ENCODE data around the gene SCGB1A1.

The SCGB1A1 gene

DNA sequence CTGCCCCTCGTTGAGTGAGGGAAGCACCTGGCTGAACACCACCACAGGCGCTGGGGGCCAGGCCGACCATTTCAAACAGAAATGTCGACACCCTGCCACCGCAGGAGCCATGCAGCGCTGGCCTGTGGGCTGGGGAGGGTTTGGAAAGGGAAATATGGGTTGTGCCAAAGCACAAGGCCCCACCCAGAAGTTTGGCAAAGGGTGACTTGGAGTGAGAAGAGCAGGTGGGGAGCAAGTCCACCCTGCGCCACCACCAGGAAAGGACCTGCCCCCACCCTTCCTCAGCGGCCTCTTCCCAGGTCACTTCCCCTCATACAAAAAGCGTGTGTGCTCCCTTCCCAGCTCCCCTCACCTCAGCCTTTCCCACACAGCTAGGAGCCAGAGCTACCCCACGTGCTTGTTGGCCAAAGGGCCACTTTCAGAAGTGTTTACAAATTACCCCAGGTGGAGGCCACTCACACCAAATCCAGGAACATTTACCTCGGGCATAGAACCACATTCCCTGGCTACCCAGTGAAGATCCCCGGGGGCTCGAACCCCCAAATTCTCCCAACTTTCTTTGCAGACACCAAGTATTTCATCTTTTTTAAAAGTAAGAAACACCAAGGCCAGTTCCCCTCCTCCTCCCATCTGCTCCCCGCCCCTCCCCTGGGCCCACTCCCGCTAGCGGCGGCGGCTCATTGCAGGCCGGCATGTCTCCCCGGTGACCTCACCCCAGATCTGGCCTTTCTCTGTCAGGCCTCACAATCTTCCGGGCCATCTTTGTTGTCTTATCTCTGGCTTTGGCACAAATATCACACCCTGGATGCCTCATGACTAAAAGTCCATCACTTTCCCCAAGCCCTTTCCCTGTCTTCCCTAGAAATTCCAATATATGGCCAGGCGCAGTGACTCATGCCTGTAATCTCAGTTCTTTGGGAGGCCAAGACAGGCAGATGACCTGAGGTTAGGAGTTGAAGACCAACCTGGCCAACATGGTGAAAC, 20.5 kb upstream of the SCGB1A1 start:
- no peak for DNase-seq (ENCODE audit: low spot score)

DNA sequence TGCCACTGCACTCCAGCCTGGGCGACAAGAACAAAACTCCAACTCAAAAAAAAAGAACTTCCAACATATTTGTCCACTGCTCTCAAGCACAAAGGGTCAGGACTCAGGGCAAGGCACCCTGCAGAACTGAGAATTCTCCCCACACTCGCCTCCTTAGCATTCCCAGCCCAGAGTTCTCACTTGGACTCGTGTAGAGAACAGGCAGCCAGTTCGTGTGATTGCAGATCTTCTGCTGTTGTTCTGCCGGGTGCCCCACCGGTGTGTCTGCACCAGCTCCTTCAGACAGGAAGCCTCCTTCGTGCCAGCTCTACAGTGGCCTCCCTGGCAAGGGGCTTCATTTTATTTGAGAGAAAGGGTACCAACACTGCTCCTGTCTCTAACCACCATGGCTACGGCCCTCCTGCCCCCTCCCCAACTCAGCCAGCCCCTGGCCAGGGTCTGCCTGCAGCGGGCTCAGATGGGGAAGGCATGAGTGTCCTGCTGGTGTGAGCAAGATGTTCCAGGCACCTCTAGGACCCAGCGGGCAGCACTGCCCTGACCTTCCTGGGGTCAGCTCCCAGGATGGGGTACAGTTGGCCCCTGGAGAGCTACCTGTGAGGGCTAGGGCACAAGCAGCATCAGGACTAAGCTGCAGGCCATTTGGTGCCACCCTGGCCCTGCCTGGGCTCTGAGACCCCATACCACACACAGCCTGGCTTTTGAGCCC, 19.5 kb upstream of the SCGB1A1 start:
- DNase-seq (ENCODE audit: low spot score) = no peak

DNA sequence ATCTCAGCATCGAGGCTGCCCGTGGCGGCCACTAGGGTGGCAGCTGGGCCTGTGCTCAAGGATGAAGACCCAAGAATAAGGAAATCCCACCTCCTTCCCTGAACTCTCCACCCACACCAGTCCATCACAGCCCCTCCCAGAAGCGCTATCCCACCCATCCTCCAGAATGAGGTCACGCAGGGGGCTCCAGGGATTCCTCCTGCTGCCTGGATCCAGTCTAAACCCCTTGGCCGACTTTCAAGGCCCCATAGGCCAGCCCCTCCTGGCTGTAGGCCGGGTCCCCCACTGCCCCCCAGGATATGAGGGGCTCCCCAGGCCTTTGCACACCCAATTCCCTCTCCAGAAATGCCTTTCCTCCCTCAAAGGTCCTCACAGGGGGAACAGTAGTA, 19.0 kb upstream of the SCGB1A1 start:
- DNase-seq (ENCODE audit: low spot score) = no peak

DNA sequence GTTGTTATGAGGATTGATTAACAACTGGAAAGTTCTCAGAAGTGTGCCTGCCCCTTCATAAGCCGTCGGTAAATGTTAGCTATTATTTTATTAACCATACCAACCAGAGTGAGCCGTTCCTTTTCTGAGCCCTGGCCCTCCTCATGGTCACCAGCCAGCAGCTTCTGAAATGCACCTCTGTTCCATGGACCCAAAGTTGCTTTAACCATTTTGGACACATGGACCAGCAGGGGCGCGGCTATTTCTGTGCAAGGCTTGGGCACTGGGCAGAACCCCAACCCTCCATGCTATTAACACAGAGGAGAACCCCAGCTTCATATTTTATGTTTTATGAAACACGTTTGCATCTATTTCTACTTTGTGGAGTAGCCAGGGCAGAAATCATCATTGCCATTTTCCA, 18.6 kb upstream of the SCGB1A1 start:
- DNase-seq (ENCODE audit: low spot score) = no peak

DNA sequence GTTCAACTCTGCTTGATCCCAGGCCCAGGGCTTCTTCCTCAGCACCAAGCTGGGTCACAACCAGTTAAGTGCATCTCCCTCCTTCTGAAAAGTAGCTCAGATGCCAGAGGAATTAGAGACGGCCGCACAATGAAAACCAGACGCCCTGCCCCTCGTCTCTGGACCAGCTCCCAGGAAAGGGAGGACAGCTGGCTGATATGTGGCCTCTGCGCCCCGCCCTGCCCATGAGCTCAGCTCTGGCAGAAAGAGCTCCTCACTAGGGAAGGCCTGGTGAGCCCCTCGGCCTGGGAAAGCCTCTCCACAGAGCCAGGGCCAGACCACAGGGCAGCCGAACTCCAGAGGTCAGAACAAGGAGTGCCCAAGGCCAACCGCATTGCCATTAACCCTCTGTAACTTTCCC, 18.1 kb upstream of the SCGB1A1 start:
- DNase-seq (ENCODE audit: low spot score) = no peak

DNA sequence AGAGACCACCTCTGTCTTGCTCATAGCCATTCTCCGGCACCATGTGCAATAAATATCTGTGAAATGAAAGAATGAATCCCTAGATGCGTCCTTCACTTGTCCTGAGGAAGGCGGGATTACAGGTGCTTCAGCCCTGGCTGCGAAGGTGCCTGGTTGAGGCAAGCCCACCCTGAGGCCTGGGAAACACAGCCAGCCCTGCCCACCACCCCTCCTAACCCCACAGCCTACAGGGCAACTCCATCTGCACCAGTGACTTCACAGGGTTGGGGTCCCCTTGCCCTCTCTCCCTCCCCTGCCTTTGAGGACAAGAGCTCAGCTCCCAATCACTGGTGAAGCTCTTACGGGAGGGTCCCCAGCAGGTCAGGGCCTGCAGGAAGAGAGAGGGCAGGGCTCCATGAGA, 17.5 kb upstream of the SCGB1A1 start:
- DNase-seq (ENCODE audit: low spot score) = no peak

DNA sequence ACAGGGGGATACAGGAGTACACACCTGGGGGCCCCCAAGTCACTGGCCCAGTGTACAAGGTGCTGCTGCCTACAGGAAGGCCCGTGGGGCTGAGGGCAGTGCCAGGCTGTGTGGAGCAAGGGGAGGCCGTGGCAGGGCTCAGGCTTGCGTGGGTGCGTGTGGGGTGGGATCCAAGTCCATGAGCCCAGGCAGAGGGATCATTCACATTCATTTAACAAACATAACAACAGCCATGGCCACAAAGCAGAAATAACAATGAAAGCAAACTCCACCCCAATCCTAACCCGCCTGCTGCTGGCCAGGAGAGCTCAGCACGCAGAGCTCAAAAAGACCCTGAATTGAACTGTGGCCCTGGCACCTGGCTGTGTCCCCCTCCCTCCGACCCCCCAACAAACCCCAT, 17.0 kb upstream of the SCGB1A1 start:
- DNase-seq (ENCODE audit: low spot score) = no peak

DNA sequence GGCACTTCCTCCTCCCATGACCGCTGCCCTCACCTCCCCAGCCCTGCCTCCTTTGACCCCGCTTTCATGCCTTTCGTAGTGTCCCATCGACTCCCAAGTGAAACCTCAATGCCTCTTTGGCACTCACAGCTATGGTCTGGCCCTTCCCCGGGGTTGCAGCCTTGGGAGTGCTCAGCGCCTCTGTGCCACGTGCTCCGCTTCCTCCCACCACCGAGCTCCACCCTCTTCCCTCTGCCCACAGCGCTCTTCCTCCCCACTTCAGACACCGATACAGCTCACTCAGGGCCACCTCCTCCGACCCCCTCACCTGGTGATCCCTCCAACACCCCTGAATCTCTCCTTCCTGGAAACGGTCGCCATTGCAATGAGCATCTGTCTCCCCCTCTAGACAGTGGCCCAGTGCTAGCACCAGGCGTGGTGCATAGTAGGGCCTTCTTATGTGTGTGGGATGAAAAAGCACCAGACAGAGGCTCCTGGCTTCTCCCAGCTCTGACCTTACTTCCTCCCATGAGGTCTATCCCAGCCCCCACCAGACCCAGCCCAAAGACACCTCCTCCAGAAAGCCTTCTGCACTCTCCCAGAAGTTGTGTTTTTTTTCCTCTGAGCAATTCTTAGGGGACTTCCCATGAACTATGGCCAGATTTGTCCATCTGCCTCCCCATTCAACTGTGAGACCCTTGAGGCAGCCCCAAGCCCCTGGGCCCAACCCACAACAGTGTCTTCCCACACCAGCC, 16.4 kb upstream of the SCGB1A1 start:
- peak; percentile 58 for DNase-seq (ENCODE audit: low spot score)

DNA sequence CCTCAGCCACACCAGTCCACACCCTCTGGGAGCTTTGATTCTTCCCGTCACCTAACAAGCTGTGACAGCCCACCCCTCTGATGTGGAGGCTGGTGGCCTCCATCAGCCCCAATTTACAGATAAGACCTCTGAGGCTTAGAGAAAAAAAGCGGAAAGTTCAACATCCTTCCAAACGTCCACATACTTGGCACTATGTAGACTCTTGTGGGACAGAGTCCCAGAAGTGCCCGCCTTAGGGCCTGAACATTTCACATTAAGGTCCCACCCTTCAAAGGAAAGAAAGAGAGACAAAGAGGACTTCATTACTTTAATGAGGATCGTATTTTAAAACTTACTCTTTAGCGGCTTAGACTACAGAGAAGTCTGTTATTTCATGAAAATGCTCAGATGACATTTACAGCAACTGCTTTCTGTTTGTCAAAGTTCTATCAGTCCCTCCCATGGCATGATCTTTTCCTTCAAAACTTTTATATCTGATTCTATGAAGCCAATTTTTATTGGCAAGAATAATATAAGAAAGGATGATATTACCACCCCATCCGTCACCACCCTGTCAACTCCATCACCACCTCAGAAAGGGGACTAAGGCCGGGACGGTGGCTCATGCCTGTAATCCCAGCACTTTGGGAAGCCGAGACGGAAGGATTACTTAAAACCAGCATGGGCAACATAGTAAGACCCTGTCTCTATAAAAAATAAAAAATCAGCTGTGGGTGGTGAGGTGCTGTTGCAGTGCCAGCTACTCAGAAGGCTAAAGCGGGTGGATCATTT, 15.7 kb upstream of the SCGB1A1 start:
- no peak for DNase-seq (ENCODE audit: low spot score)

DNA sequence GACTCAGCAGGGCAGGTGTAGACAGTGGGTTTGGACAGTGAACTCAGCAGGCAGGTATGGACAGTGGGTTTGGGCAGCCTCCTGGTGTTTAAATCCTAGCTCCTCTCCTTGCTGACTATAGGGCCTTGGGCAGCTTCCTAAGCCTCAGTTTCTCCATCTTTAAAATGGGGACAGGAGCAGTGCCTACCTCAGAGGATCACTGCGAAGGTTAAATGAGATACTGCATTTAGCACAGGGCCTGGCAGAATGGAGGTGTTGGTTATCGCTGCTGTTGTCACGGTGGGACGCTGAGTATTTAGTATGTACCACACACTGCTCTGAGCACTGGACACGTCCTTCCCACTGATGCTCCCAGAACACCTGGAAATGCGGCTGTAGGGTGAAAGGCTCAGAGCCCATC, 14.4 kb upstream of the SCGB1A1 start:
- DNase-seq (ENCODE audit: low spot score) = no peak

DNA sequence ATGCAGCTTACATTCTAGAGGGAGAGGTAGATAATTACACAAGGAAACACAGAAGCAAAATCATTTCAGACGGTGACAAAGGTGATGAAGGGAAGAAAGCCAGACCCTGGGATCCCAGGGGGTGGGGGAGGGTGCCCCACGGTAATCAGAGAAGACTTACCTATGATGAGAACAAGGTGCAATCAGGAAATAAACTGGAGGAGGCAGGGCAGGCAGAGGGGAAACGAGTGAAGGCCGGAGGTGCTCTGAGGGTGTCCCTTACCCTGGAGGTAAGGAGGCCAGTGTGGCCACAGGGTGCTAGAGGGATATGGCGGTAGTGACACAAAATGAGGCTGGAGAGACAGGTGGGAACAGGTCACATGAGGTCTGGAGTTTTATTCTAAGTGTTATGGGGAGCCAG, 13.9 kb upstream of the SCGB1A1 start:
- no peak for DNase-seq (ENCODE audit: low spot score)

DNA sequence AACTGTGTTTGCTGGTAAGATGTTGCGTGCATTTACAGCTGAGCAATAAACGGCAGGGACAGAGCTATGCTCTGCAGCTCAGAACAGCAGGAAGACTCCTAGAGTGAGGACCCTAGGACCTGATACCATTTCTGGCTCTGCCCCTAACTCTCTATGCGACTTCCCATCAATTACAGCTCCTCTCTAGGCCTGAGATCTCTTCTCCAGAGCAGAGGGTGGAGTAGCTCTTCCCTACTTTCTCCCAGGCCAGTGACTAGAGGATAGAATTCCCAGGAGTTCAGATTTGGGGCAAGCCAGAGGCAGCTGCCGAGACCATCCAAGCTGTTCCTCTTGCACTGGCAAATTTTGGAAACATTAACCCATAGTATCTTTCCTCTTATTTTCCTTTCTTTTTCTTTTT, 12.8 kb upstream of the SCGB1A1 start:
- no peak for DNase-seq (ENCODE audit: low spot score)

DNA sequence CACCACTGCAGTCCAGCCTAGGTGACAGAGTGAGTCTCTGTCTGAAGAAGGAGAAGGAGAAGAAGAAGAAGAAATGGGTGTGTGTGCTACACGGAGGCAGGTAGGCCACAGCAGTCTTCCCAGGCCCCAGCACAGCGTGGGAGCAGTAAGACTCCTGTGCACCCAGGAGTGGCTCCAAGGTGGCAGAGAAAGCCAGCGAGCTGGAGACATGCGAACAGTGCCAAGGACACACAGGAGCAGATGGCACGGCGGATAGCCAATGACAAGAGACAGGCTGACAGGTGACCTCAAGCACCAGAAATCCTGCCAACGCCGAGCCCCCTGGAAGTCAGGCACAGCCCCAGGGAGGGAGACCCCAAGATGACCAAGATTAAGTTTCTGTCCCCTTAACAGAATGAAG, 9.0 kb upstream of the SCGB1A1 start:
- DNase-seq (ENCODE audit: low spot score) = no peak

DNA sequence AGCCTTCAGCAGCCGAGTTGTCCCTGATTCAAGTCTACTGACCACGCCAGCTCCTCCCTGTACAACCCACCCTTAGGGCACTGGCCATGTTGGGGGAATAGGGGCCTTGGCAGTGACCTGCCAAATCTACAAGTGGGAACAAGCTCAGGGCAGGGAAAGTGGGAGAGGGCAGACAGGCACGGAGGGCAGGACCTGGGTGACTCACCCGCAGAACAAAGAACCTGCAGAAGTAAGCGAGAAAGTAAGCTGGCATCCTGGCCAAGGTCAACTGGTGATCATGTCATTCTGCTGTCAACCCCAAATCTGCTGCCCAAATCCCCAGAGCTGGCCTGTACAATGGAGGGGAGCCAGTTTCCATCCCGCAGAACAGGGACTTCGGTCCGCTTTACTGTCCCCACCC, 7.9 kb upstream of the SCGB1A1 start:
- DNase-seq (ENCODE audit: low spot score) = no peak

DNA sequence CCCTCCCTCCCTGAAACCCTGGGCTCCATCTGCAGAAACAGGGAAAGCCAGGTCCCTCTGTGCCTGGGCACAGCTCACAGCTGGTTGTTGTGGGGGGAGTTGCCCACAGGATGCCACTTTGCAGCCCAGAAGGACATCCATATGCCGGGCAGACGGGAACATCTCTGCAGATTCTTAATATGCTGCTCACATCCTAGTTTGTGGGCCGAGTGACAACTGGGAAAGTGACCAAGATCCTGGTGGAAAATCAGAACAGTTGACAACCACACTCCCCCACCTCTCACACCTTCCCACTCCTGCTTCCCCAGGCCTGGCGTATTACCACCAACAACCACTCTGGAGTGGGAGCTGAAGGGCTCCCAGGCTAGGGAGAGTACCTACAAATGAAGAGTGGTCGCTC, 7.3 kb upstream of the SCGB1A1 start:
- no peak for DNase-seq (ENCODE audit: low spot score)

DNA sequence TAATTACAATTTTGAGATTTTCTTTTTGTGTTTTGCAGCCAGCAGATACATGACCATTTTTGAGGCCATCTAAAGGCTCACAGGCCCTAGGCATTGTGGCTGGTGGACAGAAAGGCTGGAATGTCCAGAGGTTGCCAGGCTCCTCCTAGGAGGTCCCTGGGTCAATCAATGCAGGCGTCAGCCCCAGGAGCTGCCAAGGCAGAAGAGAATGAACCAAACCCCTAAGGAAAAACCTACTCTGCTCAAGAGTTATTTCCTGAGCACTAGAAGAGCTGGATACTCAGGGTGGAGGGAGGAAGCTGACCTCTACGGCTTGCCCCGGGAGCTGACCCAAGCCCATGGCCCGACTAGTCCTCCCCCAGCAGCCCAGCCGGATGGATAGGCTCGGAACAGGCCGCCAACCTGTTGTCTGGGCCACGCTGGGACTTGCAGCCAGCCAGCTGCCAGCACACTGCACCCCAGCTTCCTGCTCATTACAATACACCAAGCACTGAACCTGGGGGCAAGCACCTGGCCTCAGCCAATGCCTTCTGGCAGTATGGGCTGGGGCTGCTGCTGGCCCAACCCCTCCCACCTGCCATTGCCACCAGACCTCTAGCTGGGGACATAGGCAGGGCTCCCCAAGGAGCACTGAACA, 5.7 kb upstream of the SCGB1A1 start:
- DNase-seq (ENCODE audit: low spot score) = no peak

DNA sequence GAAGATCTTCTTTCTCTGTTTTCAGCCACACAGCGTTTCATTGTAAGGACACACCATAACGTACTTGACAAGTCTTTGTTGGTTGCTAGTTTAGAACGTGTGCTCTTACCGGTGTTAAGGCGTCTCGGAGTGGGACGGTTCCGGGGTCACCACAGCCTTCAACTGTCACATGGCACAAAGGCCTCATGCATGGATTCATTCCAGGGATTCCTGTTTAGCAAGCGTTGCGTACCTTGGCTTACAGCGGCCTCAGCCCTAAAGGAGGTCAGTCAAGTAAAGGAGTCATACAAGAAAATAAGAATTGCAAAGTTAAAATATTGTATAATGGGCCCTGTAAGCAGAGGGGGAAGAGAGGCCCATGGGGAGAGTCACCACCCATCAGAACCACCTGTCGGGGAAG, 2.2 kb upstream of the SCGB1A1 start:
- DNase-seq (ENCODE audit: low spot score) = no peak

DNA sequence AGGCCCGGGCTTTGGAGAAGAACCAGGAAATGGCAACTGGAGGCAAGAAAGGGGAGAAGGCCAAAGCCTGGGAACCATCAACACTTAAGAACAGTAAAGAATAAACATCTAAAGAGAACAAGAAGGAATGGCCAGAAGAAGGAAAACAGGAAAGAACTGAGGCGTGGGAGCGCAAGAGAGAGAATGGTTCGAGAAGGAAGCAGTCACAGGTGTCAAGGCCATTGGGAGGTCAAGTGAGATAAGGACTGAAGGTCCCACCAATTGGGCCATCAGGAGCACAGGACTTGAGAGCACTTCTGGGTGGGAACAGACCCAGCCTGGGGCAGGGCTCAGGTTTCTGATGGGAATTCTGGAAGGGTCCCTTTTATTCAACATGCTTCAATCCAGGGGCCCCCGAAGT, 697 bp upstream of the SCGB1A1 start:
- DNase-seq (ENCODE audit: low spot score) = no peak

DNA sequence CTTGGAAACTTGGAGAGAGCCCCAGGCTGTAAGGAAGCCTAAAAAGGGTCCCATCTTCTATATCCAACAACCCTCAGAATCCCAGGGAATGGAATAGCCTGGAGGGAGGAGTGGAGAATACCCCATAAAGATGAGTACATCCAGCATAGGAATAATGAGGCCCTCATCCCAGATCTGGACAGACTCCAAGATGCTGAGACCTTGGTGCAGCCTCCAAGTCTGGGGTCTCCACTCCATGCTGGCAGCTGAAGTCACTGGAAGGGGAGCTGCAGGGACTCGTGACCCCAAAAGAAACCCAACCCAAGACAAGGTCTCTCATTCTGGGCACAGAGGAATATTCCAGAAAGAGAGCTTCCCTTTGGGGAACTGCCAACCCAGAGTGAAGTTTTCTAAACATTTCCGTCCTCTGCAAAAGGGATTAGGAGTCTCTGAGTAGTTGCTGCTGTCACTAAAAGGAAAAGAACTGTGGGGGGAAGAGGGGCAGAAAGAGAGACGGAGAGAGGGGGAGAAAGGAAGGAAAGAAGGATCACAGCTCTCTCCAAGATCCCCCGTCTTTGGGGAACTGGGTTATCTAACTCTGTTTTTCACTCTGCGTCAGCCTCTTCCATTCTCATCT, 589 bp downstream of the SCGB1A1 start:
- no peak for DNase-seq (ENCODE audit: low spot score)

DNA sequence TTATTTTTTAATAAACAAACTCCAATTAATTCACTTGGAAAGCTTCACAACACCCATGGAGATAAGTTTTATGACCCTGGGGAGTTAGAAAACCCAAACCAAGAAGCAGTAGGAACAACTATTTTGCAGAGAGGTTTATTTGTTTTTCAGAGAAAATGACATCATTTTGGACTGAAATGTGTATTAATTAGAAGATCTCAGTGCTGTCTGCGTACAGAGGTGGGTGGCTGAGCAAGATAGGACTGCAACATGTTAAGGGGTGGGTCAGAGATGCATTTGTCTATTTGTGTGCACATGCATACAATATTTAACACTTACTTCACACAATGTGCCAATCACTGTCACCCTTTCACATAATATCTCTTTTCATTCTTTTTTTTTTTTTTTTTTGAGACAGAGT, 1.1 kb downstream of the SCGB1A1 start:
- DNase-seq (ENCODE audit: low spot score) = no peak

DNA sequence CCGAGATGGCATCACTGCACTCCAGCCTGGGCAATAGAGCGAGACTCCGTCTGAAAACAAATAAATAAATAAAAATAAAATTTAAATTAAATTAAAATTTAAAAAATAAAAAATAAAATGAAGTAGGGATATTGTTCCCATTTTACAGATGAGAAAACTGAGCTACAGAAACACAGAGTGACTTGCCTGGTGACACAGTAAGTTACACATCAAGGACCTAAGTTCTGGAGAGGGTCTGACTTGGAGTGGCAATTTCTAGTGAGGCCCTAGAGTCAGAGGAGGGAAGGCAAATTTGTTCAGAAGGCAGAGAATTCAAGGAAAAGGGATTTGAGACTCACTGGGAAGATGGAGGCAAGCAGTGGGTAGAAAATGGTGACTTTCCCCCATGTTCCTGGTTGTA, 2.0 kb downstream of the SCGB1A1 start:
- no peak for DNase-seq (ENCODE audit: low spot score)
